K562 (cell line): Measurements from ENCODE around the gene USHBP1. TPM values are rescaled to one million over a fixed set of nuclear protein-coding genes. Genes with fewer than 3 reads are reported as not detected.

Source experiments
- ATF3 ChIP-seq, 2 experiments: fragments of 450-650 bp in 1 of 2; sonication (generic) in 1 of 2; formaldehyde crosslinking in 1 of 2; IDR thresholded peaks in 1 of 2; conservative IDR thresholded peaks in 1 of 2; 2 replicates each; pipeline versions ENCODE4 v1.6.1 to v1.8.1; 2016 to 2023; ENCODE audit warnings: mild to moderate bottlenecking in 2 of 2, moderate library complexity in 2 of 2, inconsistent platforms in 1 of 2, missing genetic modification reagents in 1 of 2
- CXXC5 ChIP-seq: fragments of 250-450 bp; sonication (Bioruptor Pico); IDR thresholded peaks from 2 replicates; pipeline ENCODE4 v1.8.0; 2022; ENCODE audit warnings: inconsistent platforms, mild to moderate bottlenecking, moderate library complexity
- E2F8 ChIP-seq: fragments of 450-650 bp; IDR thresholded peaks from 2 replicates; pipeline ENCODE4 v1.7.1; 2018; ENCODE audit warnings: mild to moderate bottlenecking, low read depth; ENCODE audit not compliant: partially characterized antibody
- FOXA3 ChIP-seq, 2 experiments: fragments of 450-650 bp in 1 of 2; sonication (generic) in 1 of 2; formaldehyde crosslinking; IDR thresholded peaks in 1 of 2; conservative IDR thresholded peaks in 1 of 2; 2 replicates each; pipeline versions ENCODE4 v1.4.0 to v1.8.0; 2020 to 2022; ENCODE audit warnings: mild to moderate bottlenecking in 2 of 2, missing genetic modification reagents in 1 of 2
- FOXM1 ChIP-seq, 2 experiments: fragments of 450-650 bp in 1 of 2; sonication (generic) in 1 of 2; formaldehyde crosslinking in 1 of 2; IDR thresholded peaks; 2 replicates each; pipeline versions ENCODE4 v1.6.1 to v1.9.0; 2017 to 2022; ENCODE audit warnings: low read depth in 2 of 2, mild to moderate bottlenecking in 2 of 2, missing genetic modification reagents in 1 of 2, moderate library complexity in 1 of 2
- FOXO4 ChIP-seq: fragments of 450-650 bp; formaldehyde crosslinking; IDR thresholded peaks from 2 replicates; pipeline ENCODE4 v1.4.0; 2020; ENCODE audit warnings: mild to moderate bottlenecking, moderate library complexity
- HDAC3 ChIP-seq: fragments of 450-650 bp; IDR thresholded peaks from 2 replicates; pipeline ENCODE4 v1.6.1; 2018; ENCODE audit warnings: borderline replicate concordance, mild to moderate bottlenecking, moderate library complexity; ENCODE audit not compliant: partially characterized antibody
- KDM5B ChIP-seq: fragments of 200-600 bp; sonication (generic); IDR thresholded peaks from 2 replicates; pipeline ENCODE4 v1.6.1; 2012; ENCODE audit warnings: low read depth, mild to moderate bottlenecking, moderate library complexity, low read length, control low read depth, inconsistent platforms; ENCODE audit not compliant: insufficient replicate concordance
- MAX ChIP-seq: sonication (generic); formaldehyde crosslinking; IDR thresholded peaks from 2 replicates; pipeline ENCODE4 v1.9.0; 2022; ENCODE audit warnings: mild to moderate bottlenecking, missing genetic modification reagents
- NBN ChIP-seq: fragments of 450-650 bp; IDR thresholded peaks from 2 replicates; pipeline ENCODE4 v1.6.1; 2016; ENCODE audit warnings: low read depth, mild to moderate bottlenecking
- POLR2G ChIP-seq: fragments of 200-400 bp; formaldehyde crosslinking; IDR thresholded peaks from 2 replicates; pipeline ENCODE4 v1.6.1; 2017; ENCODE audit warnings: low read depth, mild to moderate bottlenecking, antibody characterized with exemption, low read length, moderate library complexity
- RBM25 ChIP-seq: fragments of 200-400 bp; formaldehyde crosslinking; IDR thresholded peaks from 2 replicates; pipeline ENCODE4 v1.6.1; 2018; ENCODE audit warnings: low read length, low read depth, moderate library complexity; ENCODE audit not compliant: severe bottlenecking
- RFX1 ChIP-seq: fragments of 450-650 bp; IDR thresholded peaks from 2 replicates; pipeline ENCODE4 v1.6.1; 2016; ENCODE audit warnings: mild to moderate bottlenecking, moderate library complexity
- SMARCE1 ChIP-seq: fragments of 450-650 bp; IDR thresholded peaks from 2 replicates; pipeline ENCODE4 v1.7.1; 2016; ENCODE audit warnings: mild to moderate bottlenecking
- ZBTB9 ChIP-seq: fragments of 450-650 bp; formaldehyde crosslinking; IDR thresholded peaks from 2 replicates; pipeline ENCODE4 v1.4.0; 2020; ENCODE audit warnings: mild to moderate bottlenecking, moderate library complexity
- ZNF217 ChIP-seq: sonication (generic); formaldehyde crosslinking; IDR thresholded peaks from 2 replicates; pipeline ENCODE4 v1.8.0; 2022; ENCODE audit warnings: mild to moderate bottlenecking, missing genetic modification reagents
- ZNF76 ChIP-seq: fragments of 250-450 bp; sonication (Bioruptor Pico); IDR thresholded peaks from 2 replicates; pipeline ENCODE4 v1.4.0; 2020; ENCODE audit warnings: mild to moderate bottlenecking, moderate library complexity, borderline replicate concordance
- polyA plus RNA-seq, 8 experiments: library from polyadenylated mRNA; depleted of rRNA in 4 of 8; stranded (reverse) in 5 of 8; unstranded in 3 of 8; fragments of >200 nt; fragmentation: Nextera tagmentation in 2 of 8; fragmentation: Illumina TruSeq in 1 of 8; extraction: Ambion mirVana in 2 of 8; extraction: Trizol in 1 of 8; gene quantifications; 2 replicates each; pipeline versions ENCODE4 v1.2.1 to v1.2.3, GENCODE V29; 2011 to 2014; ENCODE audit warnings: inconsistent platforms in 1 of 8, missing spikeins in 1 of 8
- total RNA-seq, 7 experiments: library from RNA; depleted of rRNA in 6 of 7; stranded (reverse); fragments of >200 nt in 6 of 7; fragmentation: Illumina TruSeq in 2 of 7; extraction: Trizol in 2 of 7; gene quantifications; 2 replicates each; pipeline versions ENCODE4 v1.2.1 to v1.2.3, GENCODE V29; 2011 to 2021; ENCODE audit warnings: low replicate concordance in 1 of 7

USHBP1 gene
- total and polyA plus RNA-seq, 9 of the 15 experiments (the other 6 are each of a cell fraction or from before 2014, with no cell fraction given), result 0.03 to 0.10 (median 0.05) TPM; not detected in 5

GRCh38 chr19:17220207-17220758, 44.3 kb downstream of the USHBP1 start (continued):
- TF ChIP-seq ZBTB9 (CRISPR knock-in tag) (no peak), SMARCE1 (peak; percentile 75), FOXM1 (IDR thresholded peaks at IDR 0.05; ENCODE audit: low read depth) (no peak), FOXM1 (CRISPR knock-in tag; IDR thresholded peaks at IDR 0.05; ENCODE audit: low read depth) (no peak), E2F8 (no peak), HDAC3 (no peak), FOXO4 (CRISPR knock-in tag) (no peak), ATF3 (IDR thresholded peaks at IDR 0.05) (peak; percentile 97), ATF3 (CRISPR knock-in tag; conservative IDR thresholded peaks at IDR 0.05) (no peak), POLR2G (peak; percentile 70), CXXC5 (0 out of 2 replicates have a peak, but pooled peaks have one; percentile 21), RBM25 (no peak), NBN (no peak), KDM5B (peak; percentile 82), ZNF76 (CRISPR knock-in tag) (no peak), FOXA3 (CRISPR knock-in tag; conservative IDR thresholded peaks at IDR 0.05 in 1 of 2, IDR thresholded peaks at IDR 0.05 in 1 of 2) (no peak; a peak in 1 of 4 replicates), MAX (peak; percentile 87), ZNF217 (CRISPR knock-in tag) (no peak), RFX1 (no peak)
